Measurements from ENCODE around the gene MED25.

DNA sequence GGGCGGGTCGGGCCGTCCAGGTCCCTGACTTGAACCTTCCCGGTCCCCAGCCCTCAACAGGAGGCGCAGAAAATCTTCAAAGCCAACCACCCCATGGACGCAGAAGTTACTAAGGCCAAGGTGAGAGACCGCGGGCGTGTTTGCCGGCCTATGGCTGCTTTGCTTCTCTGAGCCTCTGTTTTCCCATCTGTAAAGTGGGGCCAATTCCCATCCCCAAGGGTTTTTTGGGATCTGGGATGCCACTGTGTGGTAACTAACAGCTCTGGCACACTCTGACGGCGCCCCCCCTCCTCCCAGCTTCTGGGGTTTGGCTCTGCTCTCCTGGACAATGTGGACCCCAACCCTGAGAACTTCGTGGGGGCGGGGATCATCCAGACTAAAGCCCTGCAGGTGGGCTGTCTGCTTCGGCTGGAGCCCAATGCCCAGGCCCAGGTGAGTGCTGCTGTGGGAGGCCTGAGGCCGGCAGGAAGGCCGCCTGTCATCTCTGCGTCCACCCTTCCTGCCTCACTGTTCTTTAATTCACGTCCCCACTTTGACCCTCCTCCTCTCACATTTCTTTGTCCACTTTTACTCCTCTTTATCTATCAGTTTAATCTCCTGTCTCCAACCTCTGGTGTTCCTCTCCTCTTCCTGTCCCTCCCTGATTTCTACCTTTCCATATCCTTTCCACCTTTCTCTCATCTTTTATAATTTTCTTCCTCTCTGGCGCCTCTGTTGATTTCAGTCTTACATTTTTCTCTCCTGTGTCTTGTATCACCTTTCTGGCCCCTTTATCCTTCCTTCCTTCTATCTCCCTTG, 12.1 kb upstream of the MED25 start:
- TF ChIP-seq, protein P1, sequence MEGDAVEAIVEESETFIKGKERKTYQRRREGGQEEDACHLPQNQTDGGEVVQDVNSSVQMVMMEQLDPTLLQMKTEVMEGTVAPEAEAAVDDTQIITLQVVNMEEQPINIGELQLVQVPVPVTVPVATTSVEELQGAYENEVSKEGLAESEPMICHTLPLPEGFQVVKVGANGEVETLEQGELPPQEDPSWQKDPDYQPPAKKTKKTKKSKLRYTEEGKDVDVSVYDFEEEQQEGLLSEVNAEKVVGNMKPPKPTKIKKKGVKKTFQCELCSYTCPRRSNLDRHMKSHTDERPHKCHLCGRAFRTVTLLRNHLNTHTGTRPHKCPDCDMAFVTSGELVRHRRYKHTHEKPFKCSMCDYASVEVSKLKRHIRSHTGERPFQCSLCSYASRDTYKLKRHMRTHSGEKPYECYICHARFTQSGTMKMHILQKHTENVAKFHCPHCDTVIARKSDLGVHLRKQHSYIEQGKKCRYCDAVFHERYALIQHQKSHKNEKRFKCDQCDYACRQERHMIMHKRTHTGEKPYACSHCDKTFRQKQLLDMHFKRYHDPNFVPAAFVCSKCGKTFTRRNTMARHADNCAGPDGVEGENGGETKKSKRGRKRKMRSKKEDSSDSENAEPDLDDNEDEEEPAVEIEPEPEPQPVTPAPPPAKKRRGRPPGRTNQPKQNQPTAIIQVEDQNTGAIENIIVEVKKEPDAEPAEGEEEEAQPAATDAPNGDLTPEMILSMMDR (IDR thresholded peaks at IDR 0.05): no peak
- no peak for TF ChIP-seq POLR2A (IDR thresholded peaks at IDR 0.05)
